Peyer's patch (tissue), 4 donors: ENCODE data around the gene JPH3.

Experiments
- CTCF ChIP-seq, 6 experiments: fragments of 450-650 bp in 4 of 6; fragments of 200-600 bp in 2 of 6; sonication (generic) in 1 of 6; IDR thresholded peaks; one replicate each; pipeline ENCODE4 v1.5.1; 2017 to 2019; ENCODE audit warnings: antibody characterized with exemption in 6 of 6, mild to moderate bottlenecking in 3 of 6, moderate library complexity in 1 of 6
- POLR2A ChIP-seq, 2 donors: fragments of 450-650 bp; IDR thresholded peaks; one replicate each; pipeline ENCODE4 v1.5.1; 2017; ENCODE audit warnings: antibody characterized with exemption in 2 of 2, mild to moderate bottlenecking in 2 of 2, moderate library complexity in 2 of 2

GRCh38 chr16:87604634-87605111, 2.4 kb downstream of the JPH3 start:
- TF ChIP-seq CTCF (IDR thresholded peaks at IDR 0.05) = no peak
- no peak for TF ChIP-seq POLR2A (IDR thresholded peaks at IDR 0.05)
